ENCODE results near the gene MGST2.
"Not testable (repeated sequence)": the region's sequence is repeated elsewhere in the genome, so short reads cannot be mapped to it uniquely, and the experiment has no call there.

Gene MGST2

GRCh38 chr4:139669890-139670289 lies 4.3 kb downstream of the MGST2 start:
- DNase-seq (ENCODE audit: low read depth), result no peak

- no peak for DNase-seq (ENCODE audit: low read depth)
Observed at GRCh38 chr4:139670775-139671174, 5.2 kb downstream of the MGST2 start.

- no peak for DNase-seq (ENCODE audit: low read depth)
Observed at GRCh38 chr4:139672215-139672614, 6.6 kb downstream of the MGST2 start.

GRCh38 chr4:139672732-139673131 lies 7.1 kb downstream of the MGST2 start:
- DNase-seq (ENCODE audit: low read depth), result no peak

GRCh38 chr4:139674875-139675550 lies 9.4 kb downstream of the MGST2 start:
- no peak for DNase-seq (ENCODE audit: low read depth)

- no peak for DNase-seq (ENCODE audit: low read depth)
Observed at GRCh38 chr4:139675651-139676050, 10.0 kb downstream of the MGST2 start.

- DNase-seq (ENCODE audit: low read depth), result no peak
Observed at GRCh38 chr4:139676365-139676764, 10.7 kb downstream of the MGST2 start.

- DNase-seq (ENCODE audit: low read depth), result no peak
Observed at GRCh38 chr4:139676913-139677585, 11.4 kb downstream of the MGST2 start.

GRCh38 chr4:139682309-139682708 lies 16.7 kb downstream of the MGST2 start:
- no peak for DNase-seq (ENCODE audit: low read depth)

GRCh38 chr4:139682741-139683151 lies 17.1 kb downstream of the MGST2 start:
- DNase-seq (ENCODE audit: low read depth), result no peak

GRCh38 chr4:139684351-139684750 lies 18.7 kb downstream of the MGST2 start:
- DNase-seq (ENCODE audit: low read depth), result no peak

GRCh38 chr4:139685180-139685579 lies 19.6 kb downstream of the MGST2 start:
- no peak for DNase-seq (ENCODE audit: low read depth)

- no peak for DNase-seq (ENCODE audit: low read depth)
Observed at GRCh38 chr4:139686130-139686529, 20.5 kb downstream of the MGST2 start.

GRCh38 chr4:139686988-139687387 lies 21.4 kb downstream of the MGST2 start:
- DNase-seq (ENCODE audit: low read depth), result no peak

- DNase-seq (ENCODE audit: low read depth), result no peak
Observed at GRCh38 chr4:139689093-139689722, 23.6 kb downstream of the MGST2 start.

GRCh38 chr4:139690419-139690818 lies 24.8 kb downstream of the MGST2 start:
- no peak for DNase-seq (ENCODE audit: low read depth)

GRCh38 chr4:139692309-139693012 lies 26.8 kb downstream of the MGST2 start:
- no peak for DNase-seq (ENCODE audit: low read depth)

- no peak for DNase-seq (ENCODE audit: low read depth)
Observed at GRCh38 chr4:139694522-139695107, 29.0 kb downstream of the MGST2 start.

GRCh38 chr4:139696491-139696890 lies 30.9 kb downstream of the MGST2 start:
- DNase-seq (ENCODE audit: low read depth), result no peak

GRCh38 chr4:139698167-139698925 lies 32.7 kb downstream of the MGST2 start:
- not testable (repeated sequence) for DNase-seq (ENCODE audit: low read depth)

- DNase-seq (ENCODE audit: low read depth), result no peak
Observed at GRCh38 chr4:139700568-139700967, 34.9 kb downstream of the MGST2 start.

Data from stimulated activated CD8-positive, alpha-beta memory T cell treated with anti-CD3 and anti-CD28 coated beads, Interleukin-15, amount 100 ng/mL, for 24 hours (primary cell).